Cardiac septum (tissue), 1 donor: ENCODE measurements around the gene TMEM121B. TPM values are rescaled to one million over a fixed set of nuclear protein-coding genes. Genes with fewer than 3 reads are reported as not detected.

Experiments
- DNase-seq: peaks from one replicate; pipeline ENCODE4 v3.0.0-alpha.2; 2020; ENCODE audit warnings: low spot score
- intact Hi-C: fragments of 100-400 bp; cut with DNase I; formaldehyde crosslinking; loops from one replicate; pipeline ENCODE4 v1.14.0; 2022
- total RNA-seq: library from RNA; stranded (reverse); fragmentation: NEBNext Ultra II Directional; extraction: Animal tissue kit (Norgen Biotek cat#: 25700); gene quantifications from one replicate; pipeline ENCODE4 v1.2.1, GENCODE V29; 2021
- donor health status: DM: no; HTN: no; CAD: no.

Gene TMEM121B
- total RNA-seq, 1 donor from 2014 or later: 1.0 TPM

- intact Hi-C loops: no loop called here
Observed at GRCh38 chr22:17140826-17141766, 19.9 kb upstream of the TMEM121B start.

GRCh38 chr22:17140022-17140421 is 18.9 kb upstream of the TMEM121B start:
- no peak for DNase-seq
- intact Hi-C loops: no loop called here

More at GRCh38 chr22:17140826-17141766, 19.9 kb upstream of the TMEM121B start:
- DNase-seq: no peak

- no peak for DNase-seq
Observed at GRCh38 chr22:17138513-17138912, 17.4 kb upstream of the TMEM121B start.

DNA sequence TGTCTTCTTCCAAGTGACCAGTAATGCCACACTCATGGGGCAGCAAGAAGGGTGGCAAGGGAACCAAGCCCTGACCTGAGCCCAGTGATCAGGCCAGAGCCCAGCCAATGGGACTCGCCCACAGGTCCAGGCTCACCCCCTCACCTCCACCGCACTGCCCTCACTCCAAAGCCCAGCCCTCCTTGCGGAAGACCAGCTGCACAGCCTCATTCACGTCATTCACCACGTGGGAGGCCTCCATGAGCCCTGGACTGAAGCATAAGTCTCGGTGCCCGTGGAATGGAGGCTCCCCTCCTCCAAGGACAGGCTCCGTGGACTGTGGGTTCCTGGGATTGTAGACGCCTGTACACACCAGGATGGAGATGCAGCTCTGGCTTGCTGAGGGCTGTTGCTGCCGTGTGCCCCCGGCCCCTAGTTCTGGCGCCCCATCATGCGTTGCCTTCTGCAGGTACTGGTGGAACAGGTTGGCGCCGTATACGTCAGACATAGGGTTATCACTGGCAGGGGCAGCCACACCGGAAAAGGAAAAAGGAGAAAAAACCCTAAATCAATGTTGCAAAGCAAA is 16.8 kb upstream of the TMEM121B start:
- intact Hi-C loops: no loop called here
- no peak for DNase-seq

More at GRCh38 chr22:17138513-17138912, 17.4 kb upstream of the TMEM121B start:
- intact Hi-C loops: no loop called here

DNA sequence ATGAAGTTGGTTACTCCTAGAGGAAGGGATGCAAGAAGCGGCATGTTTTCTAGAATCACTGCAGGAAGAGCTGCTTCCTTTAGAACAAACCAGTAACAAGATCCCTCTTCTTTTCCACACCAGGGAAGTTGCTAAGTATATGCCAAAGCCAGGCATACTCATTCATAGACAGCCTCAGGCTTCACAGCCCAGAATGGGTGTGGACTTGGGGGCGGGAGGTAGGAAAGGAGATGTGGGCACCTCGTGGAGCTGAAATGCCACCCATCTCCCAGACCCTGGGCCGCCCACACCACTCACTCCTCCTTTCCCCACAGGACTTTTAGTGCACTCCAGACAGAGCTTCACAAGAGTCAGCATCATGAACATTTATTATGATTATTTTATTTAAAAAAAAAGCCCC is 16.0 kb upstream of the TMEM121B start:
- no peak for DNase-seq
- intact Hi-C loops: no loop called here

DNA sequence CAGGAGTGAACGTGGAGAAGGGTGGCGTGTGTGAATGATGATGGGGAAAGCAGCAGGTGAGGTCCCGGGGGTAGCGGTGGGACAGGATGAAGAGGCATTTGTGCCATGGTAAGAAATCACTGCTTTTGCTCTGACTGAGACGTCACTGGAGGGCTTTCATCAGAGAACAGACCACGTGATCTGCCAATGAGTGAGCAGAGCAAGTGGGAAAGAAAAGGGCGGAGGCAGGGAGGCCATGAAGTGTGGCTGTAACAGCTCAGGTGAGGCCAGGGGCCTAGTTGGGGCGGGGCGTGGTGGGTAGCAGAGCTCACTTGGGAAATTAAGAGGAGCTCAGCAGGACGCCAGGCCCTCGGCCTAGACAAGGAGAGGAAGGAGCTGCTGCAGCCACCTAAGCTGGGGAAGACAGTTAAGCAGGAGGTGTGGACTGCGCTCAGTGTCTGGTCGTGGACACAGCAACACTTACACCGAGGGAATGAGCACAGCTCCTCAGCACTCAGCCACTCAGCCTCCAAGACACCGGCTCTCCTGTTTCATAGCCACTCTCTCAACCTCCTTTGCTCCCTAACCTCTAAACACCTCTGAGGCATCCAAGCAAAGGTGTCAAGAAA is 14.1 kb upstream of the TMEM121B start:
- DNase-seq: no peak
- intact Hi-C loops: no loop called here

DNA sequence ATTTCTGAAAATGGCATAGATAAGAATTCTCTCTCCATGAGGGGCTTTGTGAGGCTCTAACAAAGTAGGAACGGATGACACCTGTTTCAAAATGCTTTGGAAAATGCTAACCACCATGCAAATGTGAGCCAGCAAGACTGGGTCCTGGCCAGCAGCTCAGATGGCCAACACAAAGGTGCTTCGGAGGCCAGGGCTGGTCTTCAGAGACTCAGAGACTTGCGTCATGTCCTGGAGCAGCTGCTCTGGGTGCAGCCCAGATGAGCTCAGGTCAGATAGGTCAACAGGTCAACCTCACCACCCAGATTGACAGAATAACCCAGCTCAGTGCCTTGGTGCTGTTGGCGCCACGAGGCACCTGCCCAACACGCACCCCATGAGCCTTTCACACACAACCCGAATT is 12.0 kb upstream of the TMEM121B start:
- intact Hi-C loops: no loop called here
- DNase-seq: no peak

DNA sequence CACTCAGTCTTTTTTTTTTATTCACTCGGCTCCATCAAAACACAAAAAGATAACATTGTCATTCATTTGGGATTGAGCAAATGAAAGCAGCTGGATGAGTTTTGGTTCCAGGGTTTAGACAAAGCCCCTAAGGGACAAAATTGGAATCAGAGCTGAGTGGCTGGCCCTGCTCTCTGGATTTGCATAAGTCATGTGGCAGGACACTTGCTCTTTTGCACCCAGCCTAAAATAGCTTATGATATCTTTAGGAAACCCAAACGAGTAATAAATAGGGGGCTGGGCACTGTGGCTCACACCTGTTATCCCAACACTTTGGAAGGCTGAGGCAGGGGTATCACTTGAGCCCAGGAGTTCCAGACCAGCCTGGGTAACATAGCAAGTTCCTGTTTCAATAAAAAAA is 11.0 kb upstream of the TMEM121B start:
- DNase-seq: no peak
- intact Hi-C loops: loop anchor here (1.0 kb wide), 1 partner anchor 11 kb away; the partner anchor contains the start of gene TMEM121B

GRCh38 chr22:17131686-17132085 is 10.5 kb upstream of the TMEM121B start:
- DNase-seq: no peak
- intact Hi-C loops: loop anchor here (1.0 kb wide), 1 partner anchor 10 kb away; the partner anchor contains the start of gene TMEM121B

DNA sequence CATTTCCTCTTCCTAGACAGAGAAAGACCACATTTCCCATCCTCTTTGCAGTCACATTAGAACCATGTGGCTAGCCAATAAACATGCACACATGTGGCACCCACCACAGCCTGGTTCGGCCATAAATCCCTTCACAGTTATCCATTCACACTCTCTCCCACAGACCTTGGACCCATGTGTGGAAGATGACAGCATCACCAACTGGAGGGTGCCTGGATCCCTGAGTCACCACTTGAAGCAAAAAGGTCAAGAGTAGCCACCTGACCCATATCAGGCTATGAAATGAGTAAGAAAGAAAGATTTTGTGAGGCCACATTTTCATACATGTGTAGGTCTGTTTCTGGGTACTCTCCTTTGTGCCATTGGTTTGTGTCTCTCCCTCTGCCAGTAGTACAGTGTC is 9.0 kb upstream of the TMEM121B start:
- DNase-seq: no peak
- intact Hi-C loops: no loop called here

DNA sequence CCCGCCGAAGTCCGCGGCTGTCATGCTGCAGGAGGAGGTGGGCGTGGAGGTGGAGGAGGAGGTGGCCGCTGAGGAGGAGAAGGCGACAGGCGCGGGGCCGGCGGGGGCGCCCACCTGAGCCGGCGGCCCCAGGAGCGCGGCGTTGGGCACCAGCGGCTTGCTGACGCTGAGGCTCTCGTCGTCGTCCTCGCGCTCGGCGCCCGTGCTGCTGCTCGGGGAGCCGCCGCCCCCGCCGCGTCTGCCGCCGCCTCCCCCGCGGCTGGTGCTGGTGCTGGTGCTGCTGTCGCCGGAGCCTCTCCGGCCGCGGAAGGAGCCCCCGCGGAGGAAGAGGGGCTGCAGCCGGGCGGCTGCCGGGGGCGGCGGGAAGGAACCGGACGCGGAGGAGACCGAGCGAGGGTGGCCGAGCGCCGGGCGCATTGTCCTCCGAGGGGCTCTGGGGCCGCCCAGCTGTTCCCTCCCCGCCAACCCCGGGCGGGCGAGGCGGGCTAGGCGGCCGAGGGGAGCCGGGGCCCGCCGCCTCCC is 388 bp downstream of the TMEM121B start:
- no peak for DNase-seq
- intact Hi-C loops: loop anchor here (1.0 to 5.0 kb wide), 4 partner anchors 12 to 50 kb away; partner anchors contain the start of gene HDHD5

- DNase-seq: peak; percentile 87
- intact Hi-C loops: loop anchor here (2.0 to 5.0 kb wide), 3 partner anchors 33 to 51 kb away; partner anchors contain the start of gene HDHD5
Observed at GRCh38 chr22:17120281-17120680, 879 bp downstream of the TMEM121B start.

- no peak for DNase-seq
- intact Hi-C loops: loop anchor here (2.0 to 5.0 kb wide), 3 partner anchors 32 to 51 kb away; partner anchors contain the start of gene HDHD5
Observed at GRCh38 chr22:17119481-17120202, 1.5 kb downstream of the TMEM121B start.

DNA sequence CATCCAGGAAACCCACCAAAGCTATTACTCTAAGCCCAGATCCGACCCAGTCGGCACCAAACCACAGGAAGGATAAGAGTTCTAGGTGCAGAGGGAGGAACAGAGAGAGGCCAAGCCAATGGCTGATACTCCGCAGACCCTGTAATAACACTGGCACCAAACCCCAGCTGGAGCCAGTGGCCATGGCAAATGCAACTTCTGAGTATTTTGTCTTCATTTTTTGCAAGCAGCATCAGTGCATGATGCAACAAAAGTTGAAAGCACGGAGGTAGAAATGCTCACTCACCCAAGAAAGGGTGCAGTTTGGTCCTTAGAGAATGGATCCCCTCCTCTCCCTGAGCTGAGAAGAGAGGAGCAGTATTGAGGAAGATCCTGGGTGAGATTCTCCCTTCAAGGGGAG is 2.8 kb downstream of the TMEM121B start:
- DNase-seq: no peak
- intact Hi-C loops: no loop called here

DNA sequence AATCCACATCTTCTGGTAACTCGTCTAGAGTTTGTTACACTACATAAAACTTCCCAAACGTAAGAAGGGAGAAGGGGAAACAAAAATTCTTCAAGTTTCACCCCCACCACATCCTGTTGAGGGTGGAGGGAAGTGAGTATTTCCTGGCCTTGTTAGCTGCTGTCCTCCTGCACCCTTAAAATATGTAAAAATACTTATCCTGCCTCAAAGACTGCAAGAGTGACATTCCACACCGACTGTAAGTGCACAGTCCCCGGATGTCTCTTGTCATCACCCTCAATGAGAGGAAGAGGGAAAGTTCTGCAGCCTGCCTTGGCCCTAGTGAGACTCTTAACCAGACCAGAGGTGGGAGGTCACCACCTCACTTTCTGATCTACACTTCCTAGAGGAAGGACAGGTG is 3.3 kb downstream of the TMEM121B start:
- intact Hi-C loops: no loop called here
- DNase-seq: no peak

DNA sequence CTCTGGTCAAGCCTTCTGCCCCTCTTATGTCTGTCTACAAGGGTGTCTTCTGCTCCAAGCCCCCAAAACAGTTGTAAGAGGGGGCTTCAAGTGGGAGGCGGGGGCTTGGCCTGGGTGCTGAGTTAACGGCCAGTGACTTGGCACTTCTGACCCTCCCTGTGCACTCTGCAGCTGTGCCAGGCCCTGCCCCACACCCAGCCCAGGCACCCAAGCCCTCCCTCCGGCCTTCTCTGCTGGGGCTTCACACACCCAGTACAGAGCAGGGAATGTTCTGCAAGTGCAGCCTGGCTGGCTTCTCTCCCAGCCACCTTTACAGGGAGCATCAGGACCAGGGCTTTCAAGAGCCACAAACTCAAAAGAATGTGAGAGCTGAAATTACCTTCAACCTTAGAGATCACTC is 3.8 kb downstream of the TMEM121B start:
- intact Hi-C loops: no loop called here
- no peak for DNase-seq

DNA sequence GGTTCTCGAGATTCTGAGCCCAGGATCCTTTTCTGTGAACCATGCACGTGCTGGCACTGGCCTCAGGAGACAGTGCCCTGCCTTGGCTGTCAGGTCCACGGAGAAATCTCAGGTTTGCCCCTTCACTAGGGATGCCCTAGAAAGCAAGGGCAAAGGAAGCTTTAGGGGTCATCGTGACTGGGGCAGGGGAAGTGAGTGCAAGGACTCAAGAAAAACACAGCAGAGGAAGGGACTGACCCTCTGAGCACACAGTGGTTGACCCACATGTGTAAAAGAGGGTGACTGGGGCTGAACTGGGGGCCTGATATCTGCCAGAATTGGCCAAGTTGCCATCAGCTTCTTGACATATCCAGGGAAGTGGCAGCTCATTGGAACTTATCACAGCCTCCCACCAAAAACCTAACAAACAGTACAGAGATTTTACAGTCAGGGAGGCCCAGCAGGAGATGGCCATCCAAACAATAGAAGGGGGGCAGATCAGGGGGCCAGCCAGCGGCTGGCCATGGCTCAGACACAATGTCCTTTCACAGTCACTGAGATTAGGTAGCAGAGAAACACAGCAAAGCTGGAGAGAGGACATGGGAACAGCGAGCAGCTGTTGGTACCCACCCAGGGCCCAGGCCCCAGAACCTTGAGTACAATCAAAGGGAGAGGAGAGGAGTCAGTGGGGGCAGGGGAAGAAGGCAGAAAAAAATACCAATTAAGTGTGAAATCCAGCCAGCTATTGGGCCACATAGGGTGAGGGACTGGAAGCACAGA is 4.4 kb downstream of the TMEM121B start:
- DNase-seq: no peak
- intact Hi-C loops: no loop called here

GRCh38 chr22:17115945-17116565 is 5.1 kb downstream of the TMEM121B start:
- intact Hi-C loops: no loop called here
- no peak for DNase-seq
